GM12878 (cell line): ENCODE data around the gene RAB44. TPM values are rescaled to one million over a fixed set of nuclear protein-coding genes. Genes with fewer than 3 reads are reported as not detected.
"Not testable (repeated sequence)": the region's sequence is repeated elsewhere in the genome, so short reads cannot be mapped to it uniquely, and the experiment has no call there.

Experiments used
- ATAC-seq: fragments of 200-7000 bp; cut with Tn5 transposase; 3 replicates; pipeline ENCODE4 v1.9.1; 2020; ENCODE audit warnings: mild to moderate bottlenecking, moderate library complexity
- BruUV-seq: library from RNA; stranded (reverse); fragments of 400-500 nt; replicated peaks from 2 replicates; lab custom pipeline; 2021; lab: Mats Ljungman, UMichigan
- CTCF ChIA-PET: fragments of 300-600 bp; sonication (Branson Sonifier 250); formaldehyde crosslinking; extraction: SDS; loops from one replicate; lab custom pipeline; 2021; ENCODE audit warnings: inconsistent platforms; lab: Yijun Ruan, JAX
- POLR2A ChIA-PET: fragments of 350-600 bp; formaldehyde crosslinking; extraction: SDS; loops from one replicate; lab custom pipeline; 2021; ENCODE audit warnings: inconsistent platforms; lab: Charles Lee
- RAD21 ChIA-PET: fragments of 300-600 bp; sonication (Branson Sonifier 250); formaldehyde crosslinking; loops from one replicate; lab custom pipeline; 2023; ENCODE audit warnings: antibody characterized with exemption; ENCODE audit not compliant: unreplicated experiment; lab: Charles Lee
- SMC1A ChIA-PET: fragments of 300-600 bp; sonication (Branson Sonifier 250); formaldehyde crosslinking; loops from one replicate; lab custom pipeline; 2023; ENCODE audit not compliant: unreplicated experiment, uncharacterized antibody; lab: Charles Lee
- DNase-seq: peaks from one replicate; pipeline ENCODE4 v3.0.0-alpha.2; 2011; ENCODE audit warnings: low read depth, low spot score
- FAIRE-seq: peaks from 3 replicates; lab custom pipeline; 2011; peaks lifted over from hg19 to GRCh38; lab: Jason Lieb, UNC
- H2AFZ ChIP-seq: 2 replicates; pipeline ENCODE4 v1.6.0; 2011; ENCODE audit warnings: low read depth, low read length, control low read depth; ENCODE audit not compliant: control insufficient read depth
- H3K27ac ChIP-seq: 2 replicates; pipeline ENCODE4 v1.5.1; 2011; ENCODE audit warnings: control low read depth; ENCODE audit not compliant: control insufficient read depth, insufficient read depth
- H3K27me3 ChIP-seq, 2 experiments: replicated peaks in 1 of 2; 2 replicates each; pipeline versions ENCODE4 v1.6.0 to v1.6.1; 2011; ENCODE audit warnings: low read length in 1 of 2; ENCODE audit not compliant: control insufficient read depth in 2 of 2, insufficient read depth in 2 of 2
- H3K36me3 ChIP-seq, 2 experiments: 2 replicates each; pipeline ENCODE4 v1.5.1; 2011; ENCODE audit warnings: low read length in 1 of 2; ENCODE audit not compliant: control insufficient read depth in 2 of 2, insufficient read depth in 2 of 2
- H3K4me1 ChIP-seq: 2 replicates; pipeline ENCODE4 v1.6.1; 2011; ENCODE audit warnings: mild to moderate bottlenecking, low read length, moderate library complexity, mixed read lengths; ENCODE audit not compliant: control insufficient read depth, insufficient read depth
- H3K4me2 ChIP-seq: 2 replicates; pipeline ENCODE4 v1.6.0; 2011; ENCODE audit warnings: control low read depth; ENCODE audit not compliant: control insufficient read depth, insufficient read depth
- H3K4me3 ChIP-seq: fragments of 200-600 bp; sonication (generic); 2 replicates; pipeline ENCODE4 v1.5.1; 2016
- H3K79me2 ChIP-seq: 2 replicates; pipeline ENCODE4 v1.6.0; 2011; ENCODE audit warnings: low read length; ENCODE audit not compliant: control insufficient read depth, insufficient read depth
- H3K9ac ChIP-seq: 2 replicates; pipeline ENCODE4 v1.8.0; 2011; ENCODE audit warnings: low read length, control low read depth, mixed read lengths; ENCODE audit not compliant: control insufficient read depth, insufficient read depth
- H3K9me3 ChIP-seq: replicated peaks from 3 replicates; pipeline ENCODE4 v1.5.1; 2011; ENCODE audit warnings: mild to moderate bottlenecking, low read length; ENCODE audit not compliant: control insufficient read depth, insufficient read depth
- H4K20me1 ChIP-seq: 2 replicates; pipeline ENCODE4 v1.6.0; 2011; ENCODE audit not compliant: control insufficient read depth, insufficient read depth
- BCLAF1 ChIP-seq: fragments of 450-650 bp; IDR thresholded peaks from 2 replicates; pipeline ENCODE4 v1.6.1; 2017; ENCODE audit warnings: antibody characterized with exemption, mild to moderate bottlenecking, moderate library complexity
- CBFB ChIP-seq: IDR thresholded peaks from 2 replicates; pipeline ENCODE4 v1.6.1; 2016; ENCODE audit warnings: antibody characterized with exemption, low read depth
- CHD2 ChIP-seq: IDR thresholded peaks from 2 replicates; pipeline ENCODE4 v1.6.1; 2011; ENCODE audit warnings: low read depth, low read length, improper control_type of control experiment, borderline replicate concordance
- FOXK2 ChIP-seq: fragments of 450-650 bp; IDR thresholded peaks from 2 replicates; pipeline ENCODE4 v1.6.1; 2017; ENCODE audit warnings: mild to moderate bottlenecking, moderate library complexity
- MXI1 ChIP-seq: fragments of 150-350 bp; IDR thresholded peaks from 2 replicates; pipeline ENCODE4 v1.6.1; 2011; ENCODE audit warnings: low read depth, mild to moderate bottlenecking, inconsistent platforms, low read length, improper control_type of control experiment
- NFXL1 ChIP-seq: fragments of 450-650 bp; IDR thresholded peaks from 2 replicates; pipeline ENCODE4 v1.6.1; 2017; ENCODE audit warnings: antibody characterized with exemption, mild to moderate bottlenecking, borderline replicate concordance
- POU2F2 ChIP-seq: IDR thresholded peaks from 3 replicates; pipeline ENCODE4 v1.6.1; 2011; ENCODE audit warnings: low read depth, mild to moderate bottlenecking, low read length, borderline replicate concordance
- REST ChIP-seq: IDR thresholded peaks from 2 replicates; pipeline ENCODE4 v1.6.1; 2012; ENCODE audit warnings: mild to moderate bottlenecking, low read depth, low read length
- WGBS: methylation state at CpG from one replicate; pipeline ENCODE4 v1.1.6; 2016; ENCODE audit warnings: low lambda C conversion rate; ENCODE audit not compliant: insufficient replicate concordance, insufficient coverage; ENCODE audit errors: missing lambda C conversion rate; 5-methylcytosine and 5-hydroxymethylcytosine counted together
- in situ Hi-C: fragments of 300-500 bp; cut with MboI; formaldehyde crosslinking; loops from 9 replicates; pipeline ENCODE4 v1.14.3; 2018; ENCODE audit warnings: mixed read lengths
- intact Hi-C: fragments of 100-400 bp; cut with micrococcal nuclease; formaldehyde crosslinking; loops from one replicate; pipeline ENCODE4 v1.14.2; 2022; ENCODE audit not compliant: unreplicated experiment
- polyA plus RNA-seq, 11 experiments: library from polyadenylated mRNA; depleted of rRNA in 4 of 11; unstranded in 6 of 11; stranded (reverse) in 5 of 11; fragments of >200 nt; fragmentation: Nextera tagmentation in 4 of 11; fragmentation: Illumina TruSeq in 1 of 11; extraction: Ambion mirVana in 4 of 11; extraction: Trizol in 1 of 11; gene quantifications; 1 replicate in 1 of 11; 2 replicates in 10 of 11; pipeline versions ENCODE4 v1.2.1 to v1.2.3, GENCODE V29; 2011 to 2016; ENCODE audit warnings: inconsistent platforms in 2 of 11, missing spikeins in 2 of 11, low read depth in 1 of 11
- total RNA-seq, 4 experiments: library from RNA; depleted of rRNA in 3 of 4; stranded (reverse); fragments of >200 nt in 3 of 4; fragmentation: Illumina TruSeq in 1 of 4; extraction: Trizol in 1 of 4; gene quantifications; 2 replicates each; pipeline versions ENCODE4 v1.2.1 to v1.2.3, GENCODE V29; 2013 to 2021

The RAB44 gene
- total and polyA plus RNA-seq, 10 of the 15 experiments (the other 5 are each of a cell fraction or from before 2014, with no cell fraction given): 0.01 to 0.08 (median 0.05) TPM; not detected in 2

GRCh38 chr6:36654469-36654868, 43.2 kb upstream of the RAB44 start:
- H3K27ac ChIP-seq, H3K4me2 ChIP-seq, H3K79me2 ChIP-seq, H3K27me3 ChIP-seq, H2AFZ ChIP-seq, DNase-seq, H4K20me1 ChIP-seq, H3K4me3 ChIP-seq, intact Hi-C loops, H3K9ac ChIP-seq, H3K9me3 ChIP-seq, ATAC-seq, in situ Hi-C loops, H3K36me3 ChIP-seq, BruUV-seq, FAIRE-seq: not testable (repeated sequence)
- 64% methylated on average over 5 of the region's 5 CpGs for WGBS
- ChIA-PET RAD21 (interaction anchor here (0.7 to 1.4 kb wide), 2 partner anchors 13 to 24 kb away, joined by 4 read pairs; partner anchors contain the start of gene CDKN1A), CTCF (interaction anchor here (1.2 to 5.9 kb wide), 3 partner anchors 25 to 39 kb away, joined by 3 to 27 read pairs (median 8); no protein-coding TSS in a partner anchor), POLR2A (interaction anchor here (0.6 to 11.8 kb wide), 6 partner anchors 10 to 494 kb away, joined by 3 to 104 read pairs (median 6); partner anchors contain the start of gene CDKN1A), SMC1A (interaction anchor here (0.6 to 16.7 kb wide), 5 partner anchors 10 to 487 kb away, joined by 3 to 240 read pairs (median 6); partner anchors contain the start of gene CDKN1A)
- peaks cover 74% of the 10 kb centered on the region for H3K4me1 ChIP-seq

- no peak overlapping the region for H3K4me3 ChIP-seq
- no peaks in the 10 kb centered on the region for H3K27me3 ChIP-seq
- ChIA-PET RAD21 (interaction anchor here (0.7 to 1.4 kb wide), 2 partner anchors 12 to 23 kb away, joined by 4 read pairs; partner anchors contain the start of gene CDKN1A), POLR2A (interaction anchor here (0.7 to 11.8 kb wide), 6 partner anchors 10 to 27 kb away, joined by 3 to 104 read pairs (median 6); partner anchors contain the start of gene CDKN1A), SMC1A (interaction anchor here (0.8 to 16.7 kb wide), 5 partner anchors 11 to 99 kb away, joined by 3 to 240 read pairs (median 6); partner anchors contain the start of gene CDKN1A), CTCF (interaction anchor here (0.6 to 5.9 kb wide), 6 partner anchors 10 to 58 kb away, joined by 3 to 27 read pairs (median 3); no protein-coding TSS in a partner anchor)
- no peak overlapping the region for H2AFZ ChIP-seq
- intact Hi-C loops: no loop called here
- H3K4me2 ChIP-seq: no peak overlapping the region
- no TSS peak for BruUV-seq
- DNase-seq (no peak), ATAC-seq (no peak), FAIRE-seq (no peak)
- 41% methylated on average over 6 of the region's 6 CpGs for WGBS
- no peaks in the 10 kb centered on the region; the same call in 1 of the 3 replicates for H3K9me3 ChIP-seq
- H3K36me3 ChIP-seq: no peaks in the 10 kb centered on the region
- no peak overlapping the region for H3K27ac ChIP-seq
- H3K4me1 ChIP-seq: peaks cover 69% of the 10 kb centered on the region
- H4K20me1 ChIP-seq: no peaks in the 10 kb centered on the region
- H3K79me2 ChIP-seq: no peaks in the 10 kb centered on the region
- H3K9ac ChIP-seq: no peak overlapping the region
- in situ Hi-C loops: no loop called here
- no peak for TF ChIP-seq REST
- TF ChIP-seq MXI1: no peak
- TF ChIP-seq CBFB: no peak
- no peak for TF ChIP-seq CHD2
- TF ChIP-seq BCLAF1: no peak
- TF ChIP-seq FOXK2: no peak
- TF ChIP-seq NFXL1: no peak
- TF ChIP-seq POU2F2: no peak
These were observed 42.4 kb upstream of the RAB44 start for GRCh38 chr6:36655085-36655724.
